G401 (cell line): ENCODE results near the gene B4GALT2. TPM values are rescaled to one million over a fixed set of nuclear protein-coding genes. Genes with fewer than 3 reads are reported as not detected.

Source experiments
- DNase-seq: peaks from one replicate; pipeline ENCODE4 v3.0.0-alpha.2; 2015; ENCODE audit warnings: low spot score
- in situ Hi-C: cut with HindIII; loops from 2 replicates; pipeline ENCODE4 v1.10.0; 2016; ENCODE audit warnings: low sequenced_read_pairs, mixed read lengths
- total RNA-seq: library from RNA; depleted of rRNA; stranded (reverse); fragments of >200 nt; shearing (Covaris generic); gene quantifications from 2 replicates; pipeline ENCODE4 v1.2.3, GENCODE V29; 2014

Gene B4GALT2
- total RNA-seq, 1 experiment from 2014 or later = 38.9 TPM

DNA sequence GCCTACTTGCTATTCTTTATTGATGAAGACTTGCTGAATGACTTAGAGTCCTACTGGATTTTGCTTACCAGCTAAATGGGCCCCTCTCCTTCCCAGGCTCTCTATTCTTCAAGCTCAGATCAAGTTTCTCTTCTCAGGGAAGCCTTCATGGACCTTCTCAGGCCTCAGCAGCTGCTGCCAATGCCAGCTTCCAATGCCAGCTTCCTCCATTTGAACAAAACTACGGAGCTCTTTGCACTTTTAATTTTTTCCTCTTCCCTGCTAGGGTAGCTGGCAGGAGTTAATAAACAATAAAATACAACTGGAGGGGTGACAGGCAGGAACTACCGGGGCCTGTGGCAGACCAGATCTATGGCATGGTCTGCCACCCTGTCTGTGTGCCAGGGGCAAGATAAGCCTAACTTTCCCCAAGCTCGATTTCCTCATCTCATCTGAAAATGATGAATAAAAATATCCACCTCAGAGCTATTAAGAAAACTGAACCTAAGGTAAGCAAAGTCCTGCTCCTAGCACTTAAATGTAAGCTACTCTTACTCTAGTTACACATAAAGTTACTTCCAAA, 33.3 kb upstream of the B4GALT2 start:
- DNase-seq = no peak
- in situ Hi-C loops = no loop called here

DNA sequence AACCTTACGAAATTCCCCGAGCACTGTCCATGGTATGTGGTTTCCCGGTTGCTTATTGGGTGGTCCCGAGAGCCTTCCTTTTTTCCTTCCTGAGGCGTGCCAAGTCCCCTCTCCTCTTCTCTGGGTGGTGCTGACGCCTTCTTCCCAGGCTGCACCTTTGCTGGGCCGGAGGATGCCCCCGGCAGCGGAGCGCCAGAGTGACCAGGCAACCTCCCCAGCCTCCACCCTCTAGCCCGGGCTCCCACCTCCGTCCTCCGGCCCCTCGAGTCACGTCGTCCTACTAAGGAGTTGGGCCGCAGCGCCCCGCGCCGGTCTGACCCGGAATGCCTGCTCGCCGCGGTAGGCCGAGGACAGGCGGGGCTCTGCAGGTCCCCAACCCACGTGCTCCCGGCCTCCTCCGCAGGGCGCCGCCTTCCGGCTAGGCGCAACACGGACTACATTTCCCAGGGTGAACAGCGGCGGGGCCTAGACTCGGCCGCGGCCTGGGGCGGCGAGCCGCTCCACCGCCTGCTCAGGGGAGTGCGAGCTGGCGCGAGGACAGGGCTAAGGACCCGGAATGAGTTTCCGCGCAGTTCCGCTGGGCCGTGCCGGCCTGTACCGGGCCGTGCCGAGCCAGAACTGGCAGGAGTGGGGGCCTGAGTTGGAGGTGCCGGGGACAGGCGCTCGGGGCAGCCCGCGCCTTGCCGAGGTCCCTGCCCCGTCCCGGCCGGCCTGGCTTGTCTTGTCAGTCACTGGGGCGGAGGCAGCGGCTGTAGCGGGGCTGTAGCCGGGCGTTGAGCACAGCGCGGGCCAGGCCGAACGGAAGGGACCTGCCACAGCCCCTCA, 32.6 kb upstream of the B4GALT2 start, which contains the start of gene IPO13:
Gene IPO13 (plus strand): TSS at position 715 of the 825 bp plus-strand sequence. CDS start 651 bp downstream, outside the sequence.
- in situ Hi-C loops = no loop called here
- DNase-seq = peak; percentile 95

DNA sequence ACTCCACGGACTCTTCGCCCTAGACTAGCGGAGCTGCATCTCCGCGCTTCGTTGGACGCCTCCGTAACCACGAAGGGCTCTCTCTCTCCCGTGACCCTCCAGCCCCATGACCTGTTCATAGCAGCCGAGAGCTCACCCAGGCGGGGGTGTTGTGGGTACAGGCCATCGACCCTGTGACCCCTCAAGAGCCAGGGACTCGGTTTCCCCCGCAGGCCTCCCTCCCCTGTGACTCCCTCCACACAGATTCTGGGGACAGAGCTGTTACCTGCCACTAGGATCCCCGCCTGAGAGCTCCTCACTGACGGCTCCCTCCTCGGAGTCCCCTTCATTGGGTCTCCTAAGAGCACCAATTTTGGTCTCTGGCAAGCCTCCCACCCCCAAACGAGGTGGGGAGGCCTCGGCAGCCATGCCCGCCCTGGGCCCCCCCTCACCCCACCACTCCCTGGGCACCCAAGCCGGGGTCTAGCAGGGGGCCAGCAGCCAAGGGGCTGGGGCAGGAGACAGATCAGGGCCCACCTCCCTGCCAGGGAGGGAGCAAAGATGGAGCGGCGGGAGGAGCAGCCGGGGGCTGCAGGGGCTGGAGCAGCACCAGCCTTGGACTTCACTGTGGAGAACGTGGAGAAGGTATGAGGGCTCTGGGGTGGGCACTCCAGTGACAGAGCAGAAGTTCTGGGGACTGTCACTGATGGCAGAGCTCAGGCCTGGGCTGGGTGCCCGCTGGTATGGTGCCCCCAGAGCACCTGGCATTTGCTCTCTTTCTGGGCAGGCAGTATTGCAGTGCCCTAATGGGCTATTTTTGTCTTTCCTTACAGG, 31.7 kb upstream of the B4GALT2 start:
- DNase-seq = peak; percentile 71
- in situ Hi-C loops = no loop called here

DNA sequence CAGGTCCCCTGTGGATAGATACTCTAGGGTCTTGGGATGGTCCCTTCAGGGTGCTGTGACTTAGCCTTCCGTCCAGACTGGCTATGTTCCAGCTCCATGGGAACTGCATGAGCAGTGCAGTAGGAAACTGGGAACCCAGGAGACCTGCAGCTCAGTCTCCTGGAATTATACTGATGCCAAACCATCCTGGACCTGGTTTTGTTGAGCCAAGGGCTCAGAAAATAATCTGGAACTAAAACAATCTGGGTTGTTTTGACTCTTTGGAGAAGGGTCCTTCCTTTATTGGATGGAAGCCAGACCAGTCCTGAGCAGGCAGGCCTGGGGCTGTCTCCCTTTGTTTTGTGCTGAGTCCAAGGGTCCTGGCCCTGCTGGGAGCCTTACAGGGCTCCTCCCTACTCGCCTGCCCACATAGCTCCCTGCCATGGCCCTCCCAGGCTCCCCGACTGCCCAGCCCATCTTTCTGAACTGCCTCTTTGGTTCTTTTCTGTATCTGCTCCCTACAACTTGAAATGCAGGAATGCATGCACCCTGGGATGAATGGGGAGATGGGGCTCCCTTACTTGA, 31.1 kb upstream of the B4GALT2 start:
- in situ Hi-C loops = no loop called here
- DNase-seq = no peak

DNA sequence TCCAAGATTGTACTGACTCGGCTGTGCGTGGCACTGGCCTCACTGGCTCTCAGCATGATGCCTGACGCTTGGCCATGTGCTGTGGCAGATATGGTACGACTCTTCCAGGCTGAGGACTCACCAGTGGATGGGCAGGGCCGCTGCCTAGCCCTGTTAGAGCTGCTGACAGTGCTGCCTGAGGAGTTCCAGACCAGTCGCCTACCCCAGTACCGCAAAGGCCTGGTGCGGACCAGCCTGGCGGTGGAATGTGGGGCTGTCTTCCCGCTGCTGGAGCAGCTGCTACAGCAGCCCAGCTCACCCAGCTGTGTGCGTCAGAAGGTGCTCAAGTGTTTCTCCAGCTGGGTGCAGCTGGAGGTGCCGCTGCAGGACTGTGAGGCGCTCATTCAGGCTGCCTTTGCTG, 29.3 kb upstream of the B4GALT2 start:
- in situ Hi-C loops = no loop called here
- DNase-seq = no peak

DNA sequence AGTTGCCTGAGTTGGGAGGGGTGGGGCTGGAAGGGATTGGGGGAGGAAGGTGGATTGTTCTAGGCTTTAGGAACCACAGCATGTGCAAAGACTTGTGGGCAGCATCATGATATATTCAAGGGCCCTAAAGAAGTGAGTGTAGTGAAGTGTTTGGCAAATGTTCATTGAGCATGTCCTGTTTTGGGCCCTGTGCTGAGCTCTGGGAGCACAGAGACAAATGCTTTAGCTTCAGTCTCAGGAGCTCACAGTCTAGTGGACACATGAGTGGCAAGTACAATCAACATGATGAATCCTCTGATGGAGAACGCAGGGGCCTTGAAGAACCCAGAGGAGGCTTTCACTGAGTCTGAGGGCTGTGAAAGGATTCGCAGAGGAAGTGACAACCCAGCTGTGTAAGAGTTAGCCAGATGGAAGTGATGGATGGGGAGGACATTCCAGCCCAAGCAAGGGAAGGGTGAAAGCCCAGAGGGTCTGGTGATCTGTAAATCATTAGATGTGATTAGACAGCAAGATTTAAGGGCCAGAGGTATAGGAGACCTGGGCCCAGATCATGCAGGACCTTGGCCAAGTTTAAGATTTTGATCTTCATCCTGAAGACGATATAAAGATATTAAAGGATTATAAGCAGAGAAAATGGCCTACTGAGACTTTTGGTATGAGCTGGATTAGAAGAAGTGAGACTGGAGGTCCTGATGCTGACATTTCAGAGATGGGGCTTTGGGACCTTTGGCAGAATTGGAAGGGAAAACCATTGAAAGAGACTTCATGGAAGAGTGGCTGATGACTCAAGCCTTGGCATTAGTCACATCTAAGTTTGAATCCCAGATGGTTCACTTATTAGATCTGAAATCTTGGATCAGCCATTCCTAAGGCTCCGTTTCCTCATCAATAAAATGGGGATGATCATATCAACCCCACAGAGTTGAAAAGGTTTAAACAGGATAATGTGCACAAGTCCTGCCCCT, 27.7 kb upstream of the B4GALT2 start:
- DNase-seq = no peak
- in situ Hi-C loops = no loop called here

DNA sequence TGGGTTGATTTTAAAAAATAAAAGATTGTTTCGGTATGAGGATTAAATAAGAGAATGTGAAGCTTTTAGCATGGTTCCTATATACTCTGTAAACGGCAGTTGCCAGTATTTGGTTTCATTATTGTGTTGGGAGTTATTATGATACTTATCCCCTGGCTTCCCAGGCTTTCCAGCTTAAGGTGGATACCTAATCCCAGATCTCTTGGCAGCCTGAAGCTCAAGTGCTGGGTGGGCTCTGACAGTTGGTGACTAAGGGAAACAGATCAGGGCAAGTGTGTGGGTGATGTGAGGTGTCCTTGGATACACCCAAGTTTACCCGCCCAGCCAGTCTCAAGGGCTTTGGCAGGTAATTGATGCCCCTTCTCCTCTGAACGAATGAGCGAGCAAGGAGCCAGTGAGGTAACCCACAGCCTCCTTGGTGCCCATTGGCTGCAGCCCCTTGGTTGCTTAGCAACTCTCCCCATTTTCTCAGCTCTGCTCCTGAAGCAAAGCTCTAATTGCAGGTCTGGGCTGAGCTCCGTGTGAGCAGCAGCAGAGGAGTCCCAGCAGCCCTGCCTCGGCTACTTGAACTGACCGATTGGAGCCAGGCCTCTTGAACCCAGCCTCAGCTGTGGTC, 26.2 kb upstream of the B4GALT2 start:
- DNase-seq = peak; percentile 69
- in situ Hi-C loops = no loop called here

DNA sequence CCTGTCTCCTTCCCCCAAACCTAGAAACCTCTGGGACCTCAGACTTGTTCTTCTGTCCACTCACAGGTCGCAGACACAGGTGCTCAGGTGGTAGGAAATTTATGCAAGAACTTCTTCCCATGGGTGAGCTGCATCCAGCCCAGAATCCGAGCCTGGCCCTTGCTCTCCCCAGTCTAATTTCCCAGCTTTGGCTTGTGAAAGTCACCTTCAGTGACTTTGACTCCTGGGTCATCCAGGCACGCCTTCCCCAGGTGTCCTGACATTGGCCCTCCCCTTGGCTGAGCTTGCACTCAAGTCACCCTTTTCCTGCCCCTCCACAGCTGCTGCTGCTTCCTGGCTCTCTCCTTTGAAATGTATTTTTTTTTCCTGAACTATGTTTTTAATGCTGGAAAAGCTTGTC, 25.6 kb upstream of the B4GALT2 start:
- in situ Hi-C loops = no loop called here
- no peak for DNase-seq

DNA sequence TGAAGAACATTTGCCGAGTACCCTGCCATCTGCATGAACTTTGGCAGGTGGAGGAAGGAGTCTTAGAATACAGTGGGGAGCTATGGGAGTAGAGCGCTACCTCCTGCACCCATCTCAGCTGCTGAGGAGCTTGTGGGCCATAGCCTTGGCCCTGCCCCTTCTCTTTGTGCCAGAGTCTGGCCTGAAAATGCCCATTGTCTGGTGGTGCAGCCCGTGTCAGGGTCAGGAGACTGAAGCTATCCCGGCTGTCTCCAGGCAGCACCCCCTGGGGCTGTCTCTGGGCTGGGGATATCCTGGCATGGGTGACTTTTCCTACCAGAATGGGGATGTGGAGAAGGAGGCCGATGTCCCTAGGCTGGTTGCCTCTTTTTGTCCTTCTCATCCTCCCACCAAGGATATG, 25.0 kb upstream of the B4GALT2 start:
- in situ Hi-C loops = no loop called here

DNA sequence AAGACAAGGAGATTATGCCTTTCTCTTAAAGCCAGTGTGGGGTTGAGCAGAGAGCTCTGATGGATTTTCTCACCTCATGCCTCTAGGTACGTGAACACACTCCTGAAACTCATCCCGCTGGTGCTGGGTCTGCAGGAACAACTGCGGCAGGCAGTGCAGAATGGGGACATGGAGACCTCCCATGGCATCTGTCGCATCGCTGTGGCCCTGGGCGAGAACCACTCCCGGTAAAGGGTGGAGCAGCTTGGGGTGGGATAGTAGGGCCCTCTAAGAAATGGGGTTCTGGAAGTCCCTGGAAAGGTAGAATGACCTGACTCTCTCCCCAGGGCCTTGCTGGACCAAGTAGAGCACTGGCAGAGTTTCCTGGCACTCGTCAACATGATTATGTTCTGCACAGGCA, 22.8 kb upstream of the B4GALT2 start:
- no peak for DNase-seq
- in situ Hi-C loops = no loop called here

More for the DNA sequence above, 25.0 kb upstream of the B4GALT2 start:
- no peak for DNase-seq

DNA sequence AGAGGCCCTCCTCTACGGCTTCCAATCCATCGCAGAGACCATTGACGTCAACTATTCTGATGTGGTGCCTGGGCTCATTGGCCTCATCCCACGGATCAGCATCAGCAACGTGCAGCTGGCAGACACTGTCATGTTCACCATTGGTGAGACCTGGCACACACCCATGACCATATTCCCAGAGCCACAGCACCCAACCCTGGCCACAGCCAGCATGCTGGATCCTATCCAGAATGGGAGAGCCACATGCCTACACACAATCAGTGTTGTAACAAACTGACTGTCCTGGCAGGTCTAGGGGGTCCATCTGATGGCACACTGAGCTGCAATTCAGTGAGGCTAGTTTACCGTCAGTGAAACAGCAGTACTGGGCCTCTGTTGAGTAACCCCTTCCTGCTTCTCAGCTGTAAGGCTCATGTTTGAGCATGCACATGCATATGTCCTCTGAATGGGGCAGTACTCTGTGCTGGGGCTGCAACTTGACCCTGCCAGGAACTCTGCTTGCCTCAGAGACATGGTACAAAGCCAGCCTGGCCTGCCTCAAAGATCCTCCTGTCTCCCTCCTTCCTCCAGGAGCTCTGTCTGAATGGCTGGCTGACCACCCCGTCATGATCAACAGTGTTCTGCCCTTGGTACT, 21.5 kb upstream of the B4GALT2 start:
- in situ Hi-C loops = no loop called here
- DNase-seq = no peak

DNA sequence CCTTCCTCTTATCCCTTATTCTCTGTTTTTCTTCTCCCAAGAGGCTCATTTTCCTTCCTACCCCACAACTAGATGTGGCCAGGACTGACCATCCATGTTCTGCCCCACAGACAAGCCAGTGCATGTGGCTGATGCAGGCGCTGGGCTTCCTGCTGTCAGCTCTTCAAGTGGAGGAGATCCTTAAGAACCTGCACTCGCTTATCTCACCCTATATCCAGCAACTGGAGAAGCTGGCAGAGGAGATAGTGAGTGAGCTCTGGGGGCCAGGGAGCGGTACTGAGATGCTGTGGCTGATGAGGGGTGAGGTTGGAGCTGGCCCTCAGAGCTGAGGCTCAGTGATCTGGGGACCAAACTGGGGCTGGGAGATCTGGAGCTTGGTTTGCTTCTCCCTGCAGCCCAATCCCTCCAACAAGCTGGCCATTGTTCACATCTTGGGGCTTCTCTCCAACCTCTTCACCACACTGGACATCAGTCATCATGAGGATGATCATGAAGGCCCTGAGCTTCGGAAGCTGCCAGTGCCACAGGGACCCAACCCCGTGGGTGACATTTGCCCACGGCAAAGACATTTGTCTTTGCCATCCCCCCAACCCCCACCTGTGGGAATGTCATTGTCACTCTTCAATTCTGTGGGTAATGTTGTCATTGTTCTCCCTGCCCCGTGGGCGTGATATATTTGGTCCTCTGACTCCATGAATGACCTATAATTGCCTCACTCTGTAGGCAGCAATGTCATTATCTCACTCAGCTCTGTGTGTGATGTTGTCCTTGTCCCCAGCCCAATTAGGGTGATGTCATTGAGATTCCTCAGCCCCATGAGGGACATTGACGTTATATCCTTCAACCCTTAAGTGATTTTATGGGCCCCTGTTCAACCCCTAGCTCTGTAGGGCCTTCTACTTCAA, 20.4 kb upstream of the B4GALT2 start:
- DNase-seq = no peak
- in situ Hi-C loops = no loop called here

DNA sequence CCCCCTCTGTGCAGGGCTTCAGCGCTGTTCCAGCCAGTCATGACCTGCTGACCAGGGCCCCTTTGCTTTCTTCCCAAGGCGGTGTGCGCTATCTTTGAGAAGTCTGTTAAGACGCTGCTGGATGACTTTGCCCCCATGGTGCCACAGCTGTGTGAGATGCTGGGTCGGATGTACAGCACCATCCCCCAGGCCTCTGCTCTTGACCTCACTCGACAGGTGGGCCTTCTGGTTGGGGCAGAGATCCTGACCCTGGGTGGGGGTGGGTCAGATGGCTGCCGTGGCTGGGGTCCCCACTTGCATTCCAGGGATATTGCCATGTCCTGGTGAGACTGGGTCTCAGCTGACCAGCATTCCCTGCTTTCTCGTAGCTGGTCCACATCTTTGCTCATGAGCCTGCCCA, 18.2 kb upstream of the B4GALT2 start:
- no peak for DNase-seq
- in situ Hi-C loops = no loop called here

DNA sequence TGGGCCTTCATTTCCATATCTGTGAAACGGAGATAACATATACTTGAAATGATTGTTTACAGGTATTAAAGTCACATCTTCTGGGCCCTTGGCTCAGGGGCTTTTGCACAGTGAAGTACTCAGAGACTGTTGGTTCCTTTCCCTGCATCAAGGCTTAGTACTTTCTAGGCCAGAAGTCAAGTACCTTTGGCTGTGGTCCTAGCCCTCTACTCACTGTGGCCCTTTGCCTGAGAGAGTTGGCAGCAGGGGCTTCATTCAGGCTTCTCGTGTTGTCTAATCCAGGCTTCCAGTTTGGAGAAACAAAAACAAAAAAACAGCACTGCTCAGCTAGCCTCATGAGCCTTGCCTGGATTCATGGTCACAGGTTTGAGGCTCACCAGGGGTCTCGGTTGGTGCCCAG, 17.3 kb upstream of the B4GALT2 start:
- in situ Hi-C loops = no loop called here

DNA sequence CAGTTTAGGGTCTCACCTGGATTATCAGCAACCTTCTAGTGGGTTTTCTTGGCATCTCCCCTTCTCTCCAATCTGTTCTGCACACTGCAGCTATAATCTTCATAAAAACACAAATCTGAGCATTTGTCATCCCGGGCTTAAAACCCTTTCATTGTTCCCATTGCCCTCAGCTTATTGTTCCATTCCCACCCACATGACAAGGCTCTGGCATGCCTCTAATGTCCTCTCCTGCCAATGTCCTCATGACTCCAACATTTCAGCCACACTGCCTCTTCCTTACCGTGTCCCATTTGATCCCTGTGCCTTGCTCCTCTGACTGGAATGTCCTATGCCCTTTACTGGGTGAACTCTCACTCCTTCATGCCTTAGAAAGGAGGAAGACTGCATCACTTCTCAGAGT, 16.7 kb upstream of the B4GALT2 start:
- DNase-seq = no peak
- in situ Hi-C loops = no loop called here

More for the DNA sequence above, 17.3 kb upstream of the B4GALT2 start:
- DNase-seq = no peak

DNA sequence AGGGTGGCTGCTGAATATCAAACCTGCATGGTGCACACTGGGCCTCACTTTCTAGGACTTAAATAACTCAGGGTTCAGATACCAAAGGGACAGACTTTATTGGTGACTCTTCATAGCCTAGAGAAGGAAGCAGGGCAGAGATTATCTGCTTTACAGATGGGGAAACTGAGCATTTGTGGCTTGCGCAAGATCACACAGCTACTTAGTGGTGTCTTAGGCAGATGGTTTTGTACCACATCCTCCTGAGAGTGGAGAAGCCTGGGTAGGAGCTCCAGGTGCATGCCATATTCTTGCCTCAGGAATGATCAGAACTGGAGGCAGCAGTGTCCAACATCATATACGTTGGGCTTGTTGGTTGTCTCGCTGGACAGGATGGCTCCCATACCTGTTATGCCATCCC, 16.0 kb upstream of the B4GALT2 start:
- no peak for DNase-seq
- in situ Hi-C loops = no loop called here

DNA sequence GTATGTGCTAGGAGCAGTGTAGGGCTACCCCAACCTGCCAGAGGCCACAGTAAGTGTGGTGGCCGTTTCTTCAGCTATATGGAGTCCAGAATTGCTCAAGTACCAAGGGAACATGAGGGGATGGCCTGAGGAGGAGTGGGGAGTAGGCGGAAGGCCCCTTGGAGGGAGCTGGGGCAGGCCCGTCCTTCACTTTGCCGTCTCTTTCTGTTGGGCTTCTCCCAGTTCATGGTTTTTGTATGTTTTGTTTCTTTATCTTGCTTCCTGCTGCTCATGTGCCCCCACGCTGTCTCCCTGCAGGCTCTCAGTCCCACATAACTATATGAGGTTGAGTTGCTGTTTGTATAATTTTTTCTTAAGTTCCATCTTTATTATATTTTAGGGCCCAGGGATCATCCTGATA, 15.1 kb upstream of the B4GALT2 start:
- in situ Hi-C loops = no loop called here
- no peak for DNase-seq
